GM12878 (cell line): ENCODE results near the gene RGS19. TPM values are rescaled to one million over a fixed set of nuclear protein-coding genes. Genes with fewer than 3 reads are reported as not detected.

Experiments used
- ATF3 ChIP-seq: IDR thresholded peaks from 2 replicates; pipeline ENCODE4 v1.6.1; 2011; ENCODE audit warnings: low read depth, mild to moderate bottlenecking, low read length, moderate library complexity, borderline replicate concordance; ENCODE audit errors: extremely low read depth
- CEBPB ChIP-seq, 2 experiments: fragments of 150-350 bp in 1 of 2; IDR thresholded peaks; 2 replicates each; pipeline ENCODE4 v1.6.1; 2012 to 2014; ENCODE audit warnings: low read depth in 2 of 2, low read length in 2 of 2, borderline replicate concordance in 1 of 2, inconsistent platforms in 1 of 2
- HSF1 ChIP-seq: fragments of 150-350 bp; IDR thresholded peaks from 2 replicates; pipeline ENCODE4 v1.6.1; 2014; ENCODE audit warnings: mild to moderate bottlenecking, low read depth, low read length
- IKZF2 ChIP-seq, 2 experiments: fragments of 450-650 bp; IDR thresholded peaks; 2 replicates each; pipeline ENCODE4 v1.6.1; 2017; ENCODE audit warnings: mild to moderate bottlenecking in 2 of 2, moderate library complexity in 2 of 2
- KDM1A ChIP-seq: fragments of 200-600 bp; sonication (generic); IDR thresholded peaks from 2 replicates; pipeline ENCODE4 v1.6.1; 2016; ENCODE audit warnings: borderline replicate concordance
- MYC ChIP-seq: IDR thresholded peaks from 2 replicates; pipeline ENCODE4 v1.6.1; 2011; ENCODE audit warnings: mild to moderate bottlenecking, low read length, moderate library complexity, inconsistent platforms; ENCODE audit not compliant: insufficient read depth, insufficient replicate concordance, insufficient read length, severe bottlenecking
- RAD51 ChIP-seq: fragments of 450-650 bp; IDR thresholded peaks from 2 replicates; pipeline ENCODE4 v1.6.1; 2016; ENCODE audit warnings: moderate library complexity, mild to moderate bottlenecking, inconsistent platforms
- RUNX3 ChIP-seq: IDR thresholded peaks from 2 replicates; pipeline ENCODE4 v1.6.1; 2012; ENCODE audit warnings: low read length, inconsistent platforms
- TBL1XR1 ChIP-seq: IDR thresholded peaks from 2 replicates; pipeline ENCODE4 v1.6.1; 2012; ENCODE audit warnings: low read depth, low read length, improper control_type of control experiment
- ZBTB4 ChIP-seq: fragments of 450-650 bp; formaldehyde crosslinking; IDR thresholded peaks from 2 replicates; pipeline ENCODE4 v1.4.0; 2022; ENCODE audit warnings: mild to moderate bottlenecking, moderate library complexity
- ZNF24 ChIP-seq: fragments of 450-650 bp; IDR thresholded peaks from 2 replicates; pipeline ENCODE4 v1.6.1; 2017; ENCODE audit warnings: antibody characterized with exemption, mild to moderate bottlenecking
- ZNF622 ChIP-seq: fragments of 450-650 bp; IDR thresholded peaks from 2 replicates; pipeline ENCODE4 v1.6.1; 2017; ENCODE audit warnings: mild to moderate bottlenecking, inconsistent platforms
- polyA plus RNA-seq, 11 experiments: library from polyadenylated mRNA; depleted of rRNA in 4 of 11; unstranded in 6 of 11; stranded (reverse) in 5 of 11; fragments of >200 nt; fragmentation: Nextera tagmentation in 4 of 11; fragmentation: Illumina TruSeq in 1 of 11; extraction: Ambion mirVana in 4 of 11; extraction: Trizol in 1 of 11; gene quantifications; 1 replicate in 1 of 11; 2 replicates in 10 of 11; pipeline versions ENCODE4 v1.2.1 to v1.2.3, GENCODE V29; 2011 to 2016; ENCODE audit warnings: inconsistent platforms in 2 of 11, missing spikeins in 2 of 11, low read depth in 1 of 11
- total RNA-seq, 4 experiments: library from RNA; depleted of rRNA in 3 of 4; stranded (reverse); fragments of >200 nt in 3 of 4; fragmentation: Illumina TruSeq in 1 of 4; extraction: Trizol in 1 of 4; gene quantifications; 2 replicates each; pipeline versions ENCODE4 v1.2.1 to v1.2.3, GENCODE V29; 2013 to 2021
- TF ChIP-seq, protein P1 (sequence below): IDR thresholded peaks from 2 replicates; pipeline ENCODE4 v1.6.1; 2011; ENCODE audit warnings: mild to moderate bottlenecking, low read depth, low read length, moderate library complexity; ENCODE audit not compliant: insufficient replicate concordance
- TF ChIP-seq, protein P2 (sequence below): fragments of 450-650 bp; IDR thresholded peaks from 2 replicates; pipeline ENCODE4 v1.6.1; 2016; ENCODE audit warnings: mild to moderate bottlenecking
- TF ChIP-seq, protein P3 (sequence below): fragments of 450-650 bp; IDR thresholded peaks from 2 replicates; pipeline ENCODE4 v1.6.1; 2017; ENCODE audit warnings: low read depth, mild to moderate bottlenecking, moderate library complexity

The RGS19 gene
- total and polyA plus RNA-seq, 10 of the 15 experiments (the other 5 are each of a cell fraction or from before 2014, with no cell fraction given), result 0.82 to 62.4 (median 39.8) TPM

DNA sequence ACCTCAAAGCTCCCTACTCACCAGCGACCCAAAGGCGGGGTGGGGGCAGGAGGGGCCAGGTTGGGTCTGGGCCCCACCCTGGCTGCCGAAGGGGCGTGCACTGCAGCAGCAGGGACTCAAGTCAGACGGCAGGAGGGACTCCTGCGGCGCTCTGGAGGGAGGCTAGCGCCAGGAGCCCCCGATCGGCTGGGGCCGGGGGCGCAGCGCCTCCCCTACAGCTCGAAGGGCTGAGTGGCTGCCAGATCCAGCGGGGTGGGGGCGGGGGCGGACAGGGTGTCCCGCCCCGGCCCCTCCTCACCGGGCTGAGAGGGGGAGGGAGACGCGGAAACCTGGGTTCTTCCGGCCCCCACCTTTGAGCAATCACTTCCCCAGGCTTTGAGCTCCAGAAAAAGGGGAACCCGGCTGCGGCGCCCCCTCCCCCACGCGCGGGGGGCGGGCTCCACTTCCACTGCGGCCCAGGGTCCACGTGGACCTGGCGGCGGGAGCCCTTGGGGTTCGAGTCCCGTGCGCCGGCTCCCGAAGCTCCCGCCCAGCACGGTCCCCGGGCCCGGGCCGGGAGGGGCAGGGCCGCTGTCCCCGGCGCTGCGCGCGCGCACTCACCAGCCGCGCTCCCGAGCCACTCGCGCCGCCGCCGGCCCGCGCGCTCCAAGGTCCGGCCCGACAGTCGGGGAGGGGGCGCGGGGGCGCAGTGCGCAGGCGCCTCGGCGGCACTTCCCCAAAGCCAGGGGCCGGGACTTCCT lies at the start of gene RGS19 (continued):
- TF ChIP-seq ZNF24 (0 out of 2 replicates have a peak, but pooled peaks have one; percentile 30), IKZF2 (IDR thresholded peaks at IDR 0.05) (peak; percentile 41; a peak in 3 of 4 replicates), ZBTB4 (no peak), RUNX3 (0 out of 2 replicates have a peak, but pooled peaks have one; percentile 10), CEBPB (IDR thresholded peaks at IDR 0.05; ENCODE audit: borderline replicate concordance in 1 of 2, low read depth in 2 of 2, low read length in 2 of 2) (no peak), KDM1A (no peak), RAD51 (no peak), ZNF622 (no peak), HSF1 (no peak), TBL1XR1 (no peak; the same call in 1 of the 2 replicates), MYC (no peak), ATF3 (no peak)
- TF ChIP-seq, protein P1, sequence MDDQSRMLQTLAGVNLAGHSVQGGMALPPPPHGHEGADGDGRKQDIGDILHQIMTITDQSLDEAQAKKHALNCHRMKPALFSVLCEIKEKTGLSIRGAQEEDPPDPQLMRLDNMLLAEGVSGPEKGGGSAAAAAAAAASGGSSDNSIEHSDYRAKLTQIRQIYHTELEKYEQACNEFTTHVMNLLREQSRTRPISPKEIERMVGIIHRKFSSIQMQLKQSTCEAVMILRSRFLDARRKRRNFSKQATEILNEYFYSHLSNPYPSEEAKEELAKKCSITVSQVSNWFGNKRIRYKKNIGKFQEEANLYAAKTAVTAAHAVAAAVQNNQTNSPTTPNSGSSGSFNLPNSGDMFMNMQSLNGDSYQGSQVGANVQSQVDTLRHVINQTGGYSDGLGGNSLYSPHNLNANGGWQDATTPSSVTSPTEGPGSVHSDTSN, result no peak
- TF ChIP-seq, protein P2, sequence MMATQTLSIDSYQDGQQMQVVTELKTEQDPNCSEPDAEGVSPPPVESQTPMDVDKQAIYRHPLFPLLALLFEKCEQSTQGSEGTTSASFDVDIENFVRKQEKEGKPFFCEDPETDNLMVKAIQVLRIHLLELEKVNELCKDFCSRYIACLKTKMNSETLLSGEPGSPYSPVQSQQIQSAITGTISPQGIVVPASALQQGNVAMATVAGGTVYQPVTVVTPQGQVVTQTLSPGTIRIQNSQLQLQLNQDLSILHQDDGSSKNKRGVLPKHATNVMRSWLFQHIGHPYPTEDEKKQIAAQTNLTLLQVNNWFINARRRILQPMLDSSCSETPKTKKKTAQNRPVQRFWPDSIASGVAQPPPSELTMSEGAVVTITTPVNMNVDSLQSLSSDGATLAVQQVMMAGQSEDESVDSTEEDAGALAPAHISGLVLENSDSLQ, result no peak
- TF ChIP-seq, protein P3, sequence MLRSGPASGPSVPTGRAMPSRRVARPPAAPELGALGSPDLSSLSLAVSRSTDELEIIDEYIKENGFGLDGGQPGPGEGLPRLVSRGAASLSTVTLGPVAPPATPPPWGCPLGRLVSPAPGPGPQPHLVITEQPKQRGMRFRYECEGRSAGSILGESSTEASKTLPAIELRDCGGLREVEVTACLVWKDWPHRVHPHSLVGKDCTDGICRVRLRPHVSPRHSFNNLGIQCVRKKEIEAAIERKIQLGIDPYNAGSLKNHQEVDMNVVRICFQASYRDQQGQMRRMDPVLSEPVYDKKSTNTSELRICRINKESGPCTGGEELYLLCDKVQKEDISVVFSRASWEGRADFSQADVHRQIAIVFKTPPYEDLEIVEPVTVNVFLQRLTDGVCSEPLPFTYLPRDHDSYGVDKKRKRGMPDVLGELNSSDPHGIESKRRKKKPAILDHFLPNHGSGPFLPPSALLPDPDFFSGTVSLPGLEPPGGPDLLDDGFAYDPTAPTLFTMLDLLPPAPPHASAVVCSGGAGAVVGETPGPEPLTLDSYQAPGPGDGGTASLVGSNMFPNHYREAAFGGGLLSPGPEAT, result no peak
